GM18868 (cell line): ENCODE measurements around the gene SLC6A11.

ENCODE experiments used
- ATAC-seq: cut with Tn5 transposase; IDR thresholded peaks from one replicate; pipeline ENCODE4 v1.9.1; 2021; ENCODE audit warnings: mild to moderate bottlenecking, moderate library complexity; ENCODE audit not compliant: unreplicated experiment

The SLC6A11 gene

GRCh38 chr3:10928407-10928960 lies 112.5 kb downstream of the SLC6A11 start:
- no peak for ATAC-seq

- ATAC-seq, result no peak
These were observed 113.0 kb downstream of the SLC6A11 start for GRCh38 chr3:10928961-10929471.

GRCh38 chr3:10929978-10930665 lies 114.1 kb downstream of the SLC6A11 start:
- no peak for ATAC-seq

- no peak for ATAC-seq
These were observed 114.6 kb downstream of the SLC6A11 start for GRCh38 chr3:10930666-10931040.

GRCh38 chr3:10932596-10932995 lies 116.6 kb downstream of the SLC6A11 start:
- no peak for ATAC-seq

- no peak for ATAC-seq
These were observed 117.0 kb downstream of the SLC6A11 start for GRCh38 chr3:10933021-10933420.

- ATAC-seq, result no peak
These were observed 117.4 kb downstream of the SLC6A11 start for GRCh38 chr3:10933470-10933804.

- no peak for ATAC-seq
These were observed 117.9 kb downstream of the SLC6A11 start for GRCh38 chr3:10933805-10934481.

- no peak for ATAC-seq
These were observed 119.0 kb downstream of the SLC6A11 start for GRCh38 chr3:10935028-10935427.

- ATAC-seq, result no peak
These were observed 120.0 kb downstream of the SLC6A11 start for GRCh38 chr3:10935846-10936631.

GRCh38 chr3:10936686-10937085 lies 120.7 kb downstream of the SLC6A11 start:
- ATAC-seq, result no peak

GRCh38 chr3:10937141-10937825 lies 121.3 kb downstream of the SLC6A11 start:
- ATAC-seq, result no peak

GRCh38 chr3:10939556-10939955 lies 123.5 kb downstream of the SLC6A11 start:
- ATAC-seq, result no peak

GRCh38 chr3:10940106-10940505 lies 124.1 kb downstream of the SLC6A11 start:
- no peak for ATAC-seq

- no peak for ATAC-seq
These were observed 125.9 kb downstream of the SLC6A11 start for GRCh38 chr3:10941972-10942371.

- no peak for ATAC-seq
These were observed 126.7 kb downstream of the SLC6A11 start for GRCh38 chr3:10942690-10943205.

GRCh38 chr3:10944866-10945265 lies 128.8 kb downstream of the SLC6A11 start:
- no peak for ATAC-seq

GRCh38 chr3:10945683-10946287 lies 129.8 kb downstream of the SLC6A11 start:
- peak; percentile 49 for ATAC-seq

- ATAC-seq, result no peak
These were observed 130.5 kb downstream of the SLC6A11 start for GRCh38 chr3:10946526-10946925.

GRCh38 chr3:10948326-10948725 lies 132.3 kb downstream of the SLC6A11 start:
- no peak for ATAC-seq
